CD4-positive, alpha-beta T cell treated with Interleukin-6 at 100 ng/mL for 8 hours (primary cell): ENCODE results near the gene TMPRSS9.
"Not testable (repeated sequence)": the region's sequence is repeated elsewhere in the genome, so short reads cannot be mapped to it uniquely, and the experiment has no call there.

Source experiments
- DNase-seq: peaks from one replicate; pipeline ENCODE4 v3.0.0-alpha.2; 2020; ENCODE audit warnings: mixed read lengths, low spot score

TMPRSS9 gene

DNA sequence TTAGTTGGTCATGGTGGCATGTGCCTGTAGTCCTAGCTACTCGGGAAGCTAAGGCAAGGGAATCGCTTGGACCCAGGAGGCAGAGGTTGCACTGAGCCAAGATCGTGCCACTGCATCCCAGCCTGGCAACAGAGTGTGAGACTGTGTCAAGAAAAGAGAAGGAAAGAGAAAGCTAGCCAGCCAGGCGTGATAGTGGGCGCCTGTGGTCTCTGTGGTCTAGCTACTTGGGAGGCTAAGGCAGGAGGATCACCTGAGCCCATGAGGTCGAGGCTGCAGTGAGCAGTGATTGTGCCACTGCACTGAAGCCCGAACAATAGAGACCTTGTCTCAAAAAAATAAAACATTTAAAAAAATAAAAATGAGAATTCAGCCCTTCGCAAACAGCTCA, 34.0 kb downstream of the TMPRSS9 start:
- no peak for DNase-seq

DNA sequence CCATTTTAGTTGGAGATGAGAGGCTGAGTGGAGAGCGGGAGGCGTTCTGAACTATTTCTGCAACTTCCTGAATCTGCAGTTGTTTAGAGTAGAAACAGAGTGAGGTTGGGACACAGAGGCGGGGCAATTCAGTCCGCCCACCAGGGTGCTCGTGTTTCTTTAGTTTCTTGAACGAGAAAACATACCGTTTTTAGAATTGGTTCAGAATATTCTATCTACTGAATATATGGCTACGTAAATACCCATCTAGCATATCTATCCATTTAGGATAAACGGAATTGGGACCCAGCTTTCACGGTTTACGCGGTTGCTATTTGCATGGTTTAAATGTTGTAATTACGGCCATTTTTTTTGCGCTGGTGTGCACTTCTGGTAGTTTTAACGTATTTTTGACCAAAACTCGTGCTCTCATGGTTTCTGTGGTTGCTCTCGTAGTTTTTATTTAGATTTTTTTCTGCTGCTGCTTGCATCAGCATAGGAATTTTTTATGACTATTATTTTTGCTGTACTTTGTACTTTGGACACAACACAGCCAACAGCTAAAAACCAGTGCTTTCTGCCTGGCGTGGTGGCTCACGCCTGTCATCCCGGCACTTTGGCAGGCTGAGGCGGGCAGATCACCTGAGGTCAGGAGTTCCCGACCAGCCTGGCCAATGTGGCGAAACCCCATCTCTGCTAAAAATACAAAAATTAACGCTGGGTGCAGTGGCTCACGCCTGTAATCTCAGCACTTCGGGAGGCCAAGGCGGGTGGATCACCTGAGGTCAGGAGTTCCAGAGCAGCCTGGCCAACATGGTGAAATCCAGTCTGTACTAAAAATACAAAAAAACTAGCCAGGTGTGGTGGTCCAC, 34.6 kb downstream of the TMPRSS9 start:
- DNase-seq, result no peak

- DNase-seq, result not testable (repeated sequence)
Measured at GRCh38 chr19:2395293-2395829, 35.3 kb downstream of the TMPRSS9 start.

- not testable (repeated sequence) for DNase-seq
Measured at GRCh38 chr19:2397173-2397572, 37.1 kb downstream of the TMPRSS9 start.

DNA sequence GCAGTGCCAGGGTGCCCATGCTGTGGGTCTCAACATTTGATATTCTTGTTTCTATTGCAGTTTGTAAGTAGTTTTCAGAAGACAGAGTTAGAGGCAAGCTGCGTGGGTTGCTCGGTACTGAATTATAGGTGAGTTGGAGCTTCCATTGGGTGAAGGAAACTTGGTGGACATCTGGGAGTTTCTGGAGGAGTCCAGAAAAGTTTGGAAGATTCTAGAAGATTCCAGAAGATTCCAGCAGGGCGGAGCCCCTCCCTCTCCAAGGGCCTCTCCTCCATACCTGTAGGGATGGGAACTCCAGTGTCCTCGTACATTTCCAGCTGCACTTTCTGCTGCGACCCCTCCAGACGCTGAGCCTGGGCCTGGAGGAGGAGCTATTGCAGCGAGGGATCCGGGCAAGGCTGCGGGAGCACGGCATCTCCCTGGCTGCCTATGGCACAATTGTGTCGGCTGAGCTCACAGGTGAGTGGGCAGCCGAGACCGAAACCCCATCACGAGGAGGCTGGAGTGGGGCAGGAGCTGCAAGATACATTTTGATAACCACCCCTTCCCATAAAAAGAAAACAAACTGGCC, 38.8 kb downstream of the TMPRSS9 start:
- DNase-seq, result no peak

GRCh38 chr19:2399582-2399981, 39.5 kb downstream of the TMPRSS9 start:
- DNase-seq, result no peak

DNA sequence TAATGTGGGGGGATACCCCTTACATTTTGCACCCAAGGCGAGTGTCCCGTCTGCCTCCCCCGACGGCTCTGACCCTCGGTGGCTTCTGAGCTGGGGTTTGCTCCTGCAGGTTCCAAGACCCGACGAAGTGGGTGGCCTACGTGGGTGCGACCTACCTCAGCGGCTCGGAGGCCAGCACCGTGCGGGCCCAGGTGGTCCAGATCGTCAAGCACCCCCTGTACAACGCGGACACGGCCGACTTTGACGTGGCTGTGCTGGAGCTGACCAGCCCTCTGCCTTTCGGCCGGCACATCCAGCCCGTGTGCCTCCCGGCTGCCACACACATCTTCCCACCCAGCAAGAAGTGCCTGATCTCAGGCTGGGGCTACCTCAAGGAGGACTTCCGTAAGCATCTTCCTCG, 48.2 kb downstream of the TMPRSS9 start:
- DNase-seq, result no peak

DNA sequence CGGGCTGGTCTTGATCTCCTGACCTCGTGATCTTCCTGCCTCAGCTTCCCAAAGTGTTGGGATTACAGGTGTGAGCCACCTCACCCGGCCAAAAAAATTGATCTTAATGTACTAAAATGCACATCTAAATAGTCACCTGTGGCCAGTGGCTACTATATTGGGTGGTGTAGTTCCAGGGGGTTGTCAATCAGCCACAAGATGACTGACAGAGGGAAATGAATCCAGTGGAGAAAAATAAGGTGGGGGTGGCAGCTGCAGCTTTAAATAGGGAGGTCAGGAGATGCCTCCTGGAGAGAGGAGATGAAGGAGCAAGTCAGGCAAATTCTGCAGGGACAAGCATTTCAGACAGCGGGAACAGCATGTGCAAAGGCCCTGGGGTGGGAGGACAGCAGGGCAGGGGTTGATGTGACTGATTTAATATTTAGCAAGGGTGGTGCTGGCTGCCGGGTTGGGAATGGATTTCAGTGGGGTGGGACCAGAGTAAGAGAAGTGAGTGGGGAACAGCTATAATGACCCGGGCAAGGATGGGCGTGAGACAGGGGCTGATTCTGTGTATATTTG, 49.4 kb downstream of the TMPRSS9 start:
- no peak for DNase-seq

DNA sequence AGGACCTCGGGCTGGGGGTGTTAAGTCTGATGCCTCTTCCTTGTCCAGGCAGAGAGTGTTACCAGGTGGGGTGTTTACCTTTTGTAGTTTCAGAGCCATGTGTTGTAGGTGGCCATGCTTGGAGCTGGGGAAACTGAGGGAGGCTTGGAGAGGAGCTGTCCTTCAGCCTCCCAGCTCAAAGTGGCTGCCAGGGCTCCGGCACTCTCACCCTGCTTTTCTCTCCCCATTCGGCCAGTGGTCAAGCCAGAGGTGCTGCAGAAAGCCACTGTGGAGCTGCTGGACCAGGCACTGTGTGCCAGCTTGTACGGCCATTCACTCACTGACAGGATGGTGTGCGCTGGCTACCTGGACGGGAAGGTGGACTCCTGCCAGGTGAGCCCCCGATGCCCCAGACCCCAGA, 50.0 kb downstream of the TMPRSS9 start:
- no peak for DNase-seq

- DNase-seq, result no peak
Measured at GRCh38 chr19:2411709-2412108, 51.6 kb downstream of the TMPRSS9 start.

GRCh38 chr19:2412449-2412848, 52.4 kb downstream of the TMPRSS9 start:
- DNase-seq, result no peak

DNA sequence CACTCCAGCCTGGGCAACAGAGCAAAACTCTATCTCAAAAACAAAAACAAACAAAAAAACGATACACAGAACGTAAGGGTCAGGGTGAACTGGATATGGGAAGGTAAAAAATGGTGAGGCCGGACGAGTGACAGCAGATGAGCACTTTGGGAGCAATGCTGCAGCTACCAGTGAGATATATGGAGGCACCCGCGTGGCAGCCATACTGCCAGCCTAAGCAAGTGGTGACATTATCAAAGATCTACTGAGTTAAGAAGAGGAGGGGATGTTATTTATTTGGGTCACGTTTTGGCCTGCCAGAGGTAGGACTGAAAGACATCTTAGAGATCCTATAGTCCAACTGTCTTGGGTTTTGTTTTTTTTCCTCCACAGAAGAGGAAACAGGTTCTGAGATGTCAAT, 53.1 kb downstream of the TMPRSS9 start:
- DNase-seq, result no peak

- DNase-seq, result no peak
Measured at GRCh38 chr19:2413629-2414028, 53.6 kb downstream of the TMPRSS9 start.

GRCh38 chr19:2415281-2415972, 55.4 kb downstream of the TMPRSS9 start:
- DNase-seq, result no peak

DNA sequence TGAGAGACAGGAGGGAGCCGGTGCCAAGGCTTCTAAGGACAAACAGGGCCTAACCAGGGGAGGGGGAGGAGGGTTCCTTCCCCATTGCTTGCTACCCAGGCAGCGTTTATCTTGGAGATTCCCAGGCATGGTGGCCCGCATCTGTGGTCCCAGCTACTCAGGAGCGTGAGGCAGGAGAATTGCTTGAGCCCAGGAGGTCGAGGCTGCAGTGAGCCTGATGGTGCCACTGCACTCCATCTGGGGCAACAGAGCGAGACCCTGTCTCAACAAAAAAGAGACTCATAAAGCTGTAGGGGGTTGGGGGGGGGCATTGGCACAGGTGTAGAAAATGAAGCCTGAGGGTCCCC, 55.9 kb downstream of the TMPRSS9 start:
- no peak for DNase-seq

GRCh38 chr19:2416321-2417097, 56.4 kb downstream of the TMPRSS9 start:
- no peak for DNase-seq

- not testable (repeated sequence) for DNase-seq
Measured at GRCh38 chr19:2417436-2417835, 57.4 kb downstream of the TMPRSS9 start.

DNA sequence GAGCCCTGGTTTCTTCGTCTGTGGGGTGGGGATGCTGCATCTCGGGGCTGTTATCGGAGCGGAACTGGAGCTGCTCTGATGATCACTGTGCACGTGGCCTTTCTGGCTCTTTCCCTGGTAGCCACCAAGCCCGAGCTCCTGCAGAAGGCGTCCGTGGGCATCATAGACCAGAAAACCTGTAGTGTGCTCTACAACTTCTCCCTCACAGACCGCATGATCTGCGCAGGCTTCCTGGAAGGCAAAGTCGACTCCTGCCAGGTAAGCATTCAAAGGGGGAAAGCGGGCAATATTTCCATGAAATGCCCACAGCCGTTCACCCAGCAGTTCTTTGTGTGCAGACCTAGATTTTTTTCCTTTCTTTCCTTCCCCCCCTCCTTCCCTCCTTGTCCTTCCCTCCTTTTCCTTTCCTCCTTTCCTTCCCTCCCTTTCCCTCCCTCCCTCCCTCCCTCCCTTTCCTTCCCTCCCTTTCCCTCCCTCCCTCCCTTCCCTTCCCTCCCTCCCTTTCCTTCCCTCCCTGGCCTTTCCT, 57.9 kb downstream of the TMPRSS9 start:
- no peak for DNase-seq

DNA sequence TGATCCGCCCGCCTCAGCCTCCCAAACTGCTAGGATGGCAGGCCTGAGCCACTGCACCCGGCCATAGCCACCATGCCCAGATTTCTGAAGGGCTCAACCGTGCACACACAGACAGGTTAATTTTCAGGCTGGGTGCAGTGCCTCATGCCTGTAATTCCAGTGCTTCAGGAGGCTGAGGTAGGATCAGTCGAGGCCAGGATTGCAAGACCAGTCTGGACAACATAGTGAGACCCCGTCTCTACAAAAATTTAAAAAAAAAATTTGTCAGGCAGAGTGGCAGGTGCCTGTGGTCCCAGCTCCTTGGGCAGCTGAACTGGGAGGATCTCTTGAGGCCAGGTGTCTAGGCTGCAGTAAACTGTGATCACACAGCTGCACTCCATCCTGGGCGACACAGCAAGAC, 59.7 kb downstream of the TMPRSS9 start:
- DNase-seq, result no peak

GRCh38 chr19:2420490-2420889, 60.4 kb downstream of the TMPRSS9 start:
- DNase-seq, result no peak

- DNase-seq, result no peak
Measured at GRCh38 chr19:2421581-2422306, 61.7 kb downstream of the TMPRSS9 start.
